Liver (tissue), 3 donors: Measurements from ENCODE around the gene TMEM114.

Experiments used
- FOXA1 ChIP-seq: IDR thresholded peaks from 2 replicates; pipeline ENCODE4 v1.6.1; 2016; ENCODE audit warnings: antibody characterized with exemption
- SP1 ChIP-seq: IDR thresholded peaks from 2 replicates; pipeline ENCODE4 v1.6.1; 2018; ENCODE audit warnings: antibody characterized with exemption, mild to moderate bottlenecking
- YY1 ChIP-seq: IDR thresholded peaks from 2 replicates; pipeline ENCODE4 v1.6.1; 2016; ENCODE audit warnings: antibody characterized with exemption, mild to moderate bottlenecking
- TF ChIP-seq, protein P1 (sequence below): IDR thresholded peaks from 2 replicates; pipeline ENCODE4 v1.6.1; 2016; ENCODE audit warnings: antibody characterized with exemption, mild to moderate bottlenecking
- TF ChIP-seq, protein P2 (sequence below): IDR thresholded peaks from 2 replicates; pipeline ENCODE4 v1.6.1; 2016; ENCODE audit warnings: antibody characterized with exemption
- TF ChIP-seq, protein P3 (sequence below): fragments of 150-350 bp; IDR thresholded peaks from 2 replicates; pipeline ENCODE4 v1.5.1; 2017; ENCODE audit warnings: improper control_type of control experiment, low read depth, low read length; ENCODE audit not compliant: missing input control
- donor health status: healthy.
- donor health status: healthy.

DNA sequence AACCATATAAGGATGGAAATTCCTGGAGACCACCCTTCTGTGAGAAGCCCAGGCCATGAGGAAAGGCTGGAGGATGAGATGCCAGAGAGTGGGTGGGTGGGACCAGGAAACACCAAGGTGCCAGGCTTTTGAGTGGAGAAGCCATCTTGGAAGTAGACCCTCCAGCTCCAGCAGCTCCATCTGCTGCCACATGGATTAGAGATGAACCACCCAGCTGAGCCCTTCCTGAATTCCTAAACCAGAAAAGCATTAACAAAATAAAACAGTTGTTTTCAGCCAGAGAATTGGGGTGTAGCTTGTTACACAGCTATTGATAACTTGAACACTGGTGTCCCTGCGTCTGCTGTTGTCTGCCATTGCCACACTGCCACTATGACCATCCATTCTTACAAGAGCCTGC, 6.3 kb upstream of the TMEM114 start:
- TF ChIP-seq YY1: no peak
- TF ChIP-seq, protein P1, sequence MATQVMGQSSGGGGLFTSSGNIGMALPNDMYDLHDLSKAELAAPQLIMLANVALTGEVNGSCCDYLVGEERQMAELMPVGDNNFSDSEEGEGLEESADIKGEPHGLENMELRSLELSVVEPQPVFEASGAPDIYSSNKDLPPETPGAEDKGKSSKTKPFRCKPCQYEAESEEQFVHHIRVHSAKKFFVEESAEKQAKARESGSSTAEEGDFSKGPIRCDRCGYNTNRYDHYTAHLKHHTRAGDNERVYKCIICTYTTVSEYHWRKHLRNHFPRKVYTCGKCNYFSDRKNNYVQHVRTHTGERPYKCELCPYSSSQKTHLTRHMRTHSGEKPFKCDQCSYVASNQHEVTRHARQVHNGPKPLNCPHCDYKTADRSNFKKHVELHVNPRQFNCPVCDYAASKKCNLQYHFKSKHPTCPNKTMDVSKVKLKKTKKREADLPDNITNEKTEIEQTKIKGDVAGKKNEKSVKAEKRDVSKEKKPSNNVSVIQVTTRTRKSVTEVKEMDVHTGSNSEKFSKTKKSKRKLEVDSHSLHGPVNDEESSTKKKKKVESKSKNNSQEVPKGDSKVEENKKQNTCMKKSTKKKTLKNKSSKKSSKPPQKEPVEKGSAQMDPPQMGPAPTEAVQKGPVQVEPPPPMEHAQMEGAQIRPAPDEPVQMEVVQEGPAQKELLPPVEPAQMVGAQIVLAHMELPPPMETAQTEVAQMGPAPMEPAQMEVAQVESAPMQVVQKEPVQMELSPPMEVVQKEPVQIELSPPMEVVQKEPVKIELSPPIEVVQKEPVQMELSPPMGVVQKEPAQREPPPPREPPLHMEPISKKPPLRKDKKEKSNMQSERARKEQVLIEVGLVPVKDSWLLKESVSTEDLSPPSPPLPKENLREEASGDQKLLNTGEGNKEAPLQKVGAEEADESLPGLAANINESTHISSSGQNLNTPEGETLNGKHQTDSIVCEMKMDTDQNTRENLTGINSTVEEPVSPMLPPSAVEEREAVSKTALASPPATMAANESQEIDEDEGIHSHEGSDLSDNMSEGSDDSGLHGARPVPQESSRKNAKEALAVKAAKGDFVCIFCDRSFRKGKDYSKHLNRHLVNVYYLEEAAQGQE: no peak
- TF ChIP-seq, protein P2, sequence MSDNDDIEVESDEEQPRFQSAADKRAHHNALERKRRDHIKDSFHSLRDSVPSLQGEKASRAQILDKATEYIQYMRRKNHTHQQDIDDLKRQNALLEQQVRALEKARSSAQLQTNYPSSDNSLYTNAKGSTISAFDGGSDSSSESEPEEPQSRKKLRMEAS: no peak
- TF ChIP-seq SP1: no peak
- TF ChIP-seq, protein P3, sequence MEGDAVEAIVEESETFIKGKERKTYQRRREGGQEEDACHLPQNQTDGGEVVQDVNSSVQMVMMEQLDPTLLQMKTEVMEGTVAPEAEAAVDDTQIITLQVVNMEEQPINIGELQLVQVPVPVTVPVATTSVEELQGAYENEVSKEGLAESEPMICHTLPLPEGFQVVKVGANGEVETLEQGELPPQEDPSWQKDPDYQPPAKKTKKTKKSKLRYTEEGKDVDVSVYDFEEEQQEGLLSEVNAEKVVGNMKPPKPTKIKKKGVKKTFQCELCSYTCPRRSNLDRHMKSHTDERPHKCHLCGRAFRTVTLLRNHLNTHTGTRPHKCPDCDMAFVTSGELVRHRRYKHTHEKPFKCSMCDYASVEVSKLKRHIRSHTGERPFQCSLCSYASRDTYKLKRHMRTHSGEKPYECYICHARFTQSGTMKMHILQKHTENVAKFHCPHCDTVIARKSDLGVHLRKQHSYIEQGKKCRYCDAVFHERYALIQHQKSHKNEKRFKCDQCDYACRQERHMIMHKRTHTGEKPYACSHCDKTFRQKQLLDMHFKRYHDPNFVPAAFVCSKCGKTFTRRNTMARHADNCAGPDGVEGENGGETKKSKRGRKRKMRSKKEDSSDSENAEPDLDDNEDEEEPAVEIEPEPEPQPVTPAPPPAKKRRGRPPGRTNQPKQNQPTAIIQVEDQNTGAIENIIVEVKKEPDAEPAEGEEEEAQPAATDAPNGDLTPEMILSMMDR: no peak
- TF ChIP-seq FOXA1: no peak
